HCT116 (cell line): ENCODE results near the gene RGS6. TPM values are rescaled to one million over a fixed set of nuclear protein-coding genes. Genes with fewer than 3 reads are reported as not detected.
"Not testable (repeated sequence)": the region's sequence is repeated elsewhere in the genome, so short reads cannot be mapped to it uniquely, and the experiment has no call there.

Experiments
- ATAC-seq: fragments of 200-7000 bp; cut with Tn5 transposase; 2 replicates; pipeline ENCODE4 v1.9.1; 2020; ENCODE audit warnings: mild to moderate bottlenecking, moderate library complexity
- BruUV-seq: library from RNA; stranded (reverse); fragments of 400-500 nt; replicated peaks from 2 replicates; lab custom pipeline; 2021; lab: Mats Ljungman, UMichigan
- CTCF ChIA-PET: fragments of 300-600 bp; sonication (Branson Sonifier 250); formaldehyde crosslinking; loops from one replicate; lab custom pipeline; 2021; ENCODE audit warnings: antibody characterized with exemption; lab: Charles Lee
- POLR2A ChIA-PET: fragments of 300-600, 350-600 bp; sonication (Branson Sonifier 250); formaldehyde crosslinking; loops from one replicate; lab custom pipeline; 2021; ENCODE audit warnings: antibody characterized with exemption; lab: Charles Lee
- RAD21 ChIA-PET, 2 experiments: fragments of 300-600 bp; sonication (Branson Sonifier 250); formaldehyde crosslinking; loops; one replicate each; lab custom pipeline; 2023; ENCODE audit warnings: low total read pairs in 2 of 2; ENCODE audit not compliant: uncharacterized antibody in 2 of 2, unreplicated experiment in 2 of 2, low non-redundant PET in 1 of 2; lab: Charles Lee
- DNase-seq: peaks from one replicate; pipeline ENCODE4 v3.0.0-alpha.2; 2010; ENCODE audit warnings: low read depth, low spot score
- H2AFZ ChIP-seq: fragments of 200-600 bp; shearing (Covaris generic), sonication (generic); 2 replicates; pipeline ENCODE4 v1.6.1; 2017; ENCODE audit warnings: low read depth, mixed run types, mixed read lengths, antibody characterized with exemption, low read length; ENCODE audit not compliant: poor library complexity, severe bottlenecking
- H3K27ac ChIP-seq: 2 replicates; pipeline ENCODE4 v1.5.1; 2012; ENCODE audit warnings: low read depth, low read length
- H3K27me3 ChIP-seq: fragments of 200-600 bp; sonication (generic); 2 replicates; pipeline ENCODE4 v1.6.1; 2016; ENCODE audit warnings: mixed run types, low read length, mixed read lengths; ENCODE audit not compliant: insufficient read depth
- H3K36me3 ChIP-seq, 2 experiments: fragments of 200-500 bp in 1 of 2; fragments of 200-600 bp in 1 of 2; sonication (Bioruptor generic) in 1 of 2; sonication (generic) in 1 of 2; 2 replicates each; pipeline versions ENCODE4 v1.5.1 to v1.6.1; 2014 to 2016; ENCODE audit warnings: low read length in 2 of 2, inconsistent platforms in 1 of 2, mixed read lengths in 1 of 2, mixed run types in 1 of 2; ENCODE audit not compliant: insufficient read depth in 2 of 2, control insufficient read depth in 1 of 2
- H3K4me1 ChIP-seq, 2 experiments: fragments of 200-600 bp in 1 of 2; sonication (generic) in 1 of 2; 2 replicates each; pipeline versions ENCODE4 v1.5.1 to v1.6.1; 2012 to 2017; ENCODE audit warnings: low read length in 2 of 2, inconsistent platforms in 1 of 2, mild to moderate bottlenecking in 1 of 2, mixed read lengths in 1 of 2, mixed run types in 1 of 2, moderate library complexity in 1 of 2; ENCODE audit not compliant: insufficient read depth in 2 of 2, control insufficient read depth in 1 of 2
- H3K4me2 ChIP-seq: fragments of 200-600 bp; sonication (generic); 2 replicates; pipeline ENCODE4 v1.6.1; 2017; ENCODE audit warnings: mixed run types, low read length, mixed read lengths
- H3K4me3 ChIP-seq, 2 experiments: fragments of 200-600 bp in 1 of 2; sonication (generic) in 1 of 2; replicated peaks in 1 of 2; 2 replicates each; pipeline ENCODE4 v1.5.1; 2011 to 2016; ENCODE audit warnings: low read length in 2 of 2, control low read depth in 1 of 2, low read depth in 1 of 2, mild to moderate bottlenecking in 1 of 2, mixed read lengths in 1 of 2, mixed run types in 1 of 2
- H3K79me2 ChIP-seq: fragments of 200-600 bp; sonication (generic); 2 replicates; pipeline ENCODE4 v1.6.1; 2017; ENCODE audit warnings: mild to moderate bottlenecking, mixed run types, low read length, moderate library complexity, mixed read lengths; ENCODE audit not compliant: insufficient read depth
- H3K9ac ChIP-seq: fragments of 200-600 bp; sonication (generic); 2 replicates; pipeline ENCODE4 v1.6.1; 2016; ENCODE audit warnings: low read length, mixed read lengths
- H3K9me2 ChIP-seq: fragments of 200-600 bp; sonication (generic), shearing (Covaris generic); 2 replicates; pipeline ENCODE4 v1.6.1; 2017; ENCODE audit warnings: mixed run types, mild to moderate bottlenecking, moderate library complexity; ENCODE audit not compliant: insufficient read depth
- H3K9me3 ChIP-seq, 2 experiments: fragments of 200-500 bp in 1 of 2; fragments of 200-600 bp in 1 of 2; sonication (Bioruptor generic) in 1 of 2; sonication (generic) in 1 of 2; 2 replicates each; pipeline ENCODE4 v1.6.1; 2014 to 2017; ENCODE audit warnings: low read length in 2 of 2, mixed read lengths in 2 of 2, inconsistent platforms in 1 of 2, low read depth in 1 of 2, mild to moderate bottlenecking in 1 of 2, mixed run types in 1 of 2, moderate library complexity in 1 of 2; ENCODE audit not compliant: control insufficient read depth in 1 of 2, insufficient read depth in 1 of 2
- H4K20me1 ChIP-seq: fragments of 200-600 bp; sonication (generic), shearing (Covaris generic); 2 replicates; pipeline ENCODE4 v1.6.1; 2017; ENCODE audit warnings: mixed run types, mild to moderate bottlenecking, moderate library complexity; ENCODE audit not compliant: insufficient read depth
- intact Hi-C: fragments of 100-400 bp; cut with micrococcal nuclease; formaldehyde crosslinking; loops from 2 replicates; pipeline ENCODE4 v1.10.0; 2022
- total RNA-seq: library from RNA; stranded (reverse); gene quantifications from one replicate; pipeline ENCODE4 v1.2.1, GENCODE V29; 2021; ENCODE audit not compliant: unreplicated experiment

Gene RGS6
- total RNA-seq, 1 experiment from 2014 or later, result 4.7 TPM

DNA sequence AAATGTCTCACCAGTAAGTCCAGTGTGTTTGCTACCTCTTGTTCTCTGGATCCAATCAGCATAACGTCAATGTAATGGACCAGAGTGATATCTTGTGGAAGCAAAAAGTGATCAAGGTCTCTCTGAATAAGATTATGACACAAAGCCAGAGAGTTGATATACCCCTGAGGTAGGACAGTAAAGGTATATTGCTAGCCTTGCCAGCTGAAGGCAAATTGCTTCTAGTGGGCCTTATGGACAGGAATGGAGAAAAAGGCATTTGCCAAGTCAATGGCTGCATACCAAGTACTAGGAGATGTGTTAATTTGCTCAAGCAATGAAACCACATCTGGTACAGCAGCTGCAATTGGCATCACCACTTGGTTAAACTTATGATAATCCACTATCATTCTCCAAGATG lies 7.1 kb downstream of the RGS6 start:
- H3K9me2 ChIP-seq, H3K9me3 ChIP-seq, H3K79me2 ChIP-seq, H3K4me3 ChIP-seq, CTCF ChIA-PET, H2AFZ ChIP-seq, BruUV-seq, H3K27me3 ChIP-seq, H3K9ac ChIP-seq, DNase-seq, H3K4me2 ChIP-seq, H3K4me1 ChIP-seq, H3K36me3 ChIP-seq, RAD21 ChIA-PET, intact Hi-C loops, H4K20me1 ChIP-seq, H3K27ac ChIP-seq, POLR2A ChIA-PET, ATAC-seq: not testable (repeated sequence)

DNA sequence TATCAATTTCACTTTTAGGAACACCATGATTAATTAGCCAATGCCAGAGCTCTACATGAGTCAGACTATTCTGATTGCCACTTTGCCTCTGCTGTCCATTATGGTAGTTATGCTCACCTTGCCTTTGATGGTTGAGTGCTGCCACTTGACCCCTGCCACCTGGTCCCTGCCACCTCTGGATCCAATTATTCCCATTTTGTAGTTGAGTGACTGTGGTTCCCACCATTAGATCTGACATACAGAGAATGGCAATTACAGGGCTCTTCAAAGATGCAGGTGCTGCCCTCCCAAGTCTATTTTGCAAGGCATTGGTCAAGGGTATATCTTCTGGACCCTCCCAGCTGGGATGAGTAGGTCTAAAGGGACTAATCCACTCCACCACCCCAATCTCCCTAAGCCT lies 8.3 kb downstream of the RGS6 start:
- H3K4me1 ChIP-seq, CTCF ChIA-PET, H3K79me2 ChIP-seq, H3K9ac ChIP-seq, BruUV-seq, RAD21 ChIA-PET, intact Hi-C loops, POLR2A ChIA-PET, H4K20me1 ChIP-seq, DNase-seq, H3K9me3 ChIP-seq, H3K9me2 ChIP-seq, H3K27ac ChIP-seq, H2AFZ ChIP-seq, H3K27me3 ChIP-seq, H3K4me3 ChIP-seq, H3K36me3 ChIP-seq, ATAC-seq, H3K4me2 ChIP-seq: not testable (repeated sequence)

DNA sequence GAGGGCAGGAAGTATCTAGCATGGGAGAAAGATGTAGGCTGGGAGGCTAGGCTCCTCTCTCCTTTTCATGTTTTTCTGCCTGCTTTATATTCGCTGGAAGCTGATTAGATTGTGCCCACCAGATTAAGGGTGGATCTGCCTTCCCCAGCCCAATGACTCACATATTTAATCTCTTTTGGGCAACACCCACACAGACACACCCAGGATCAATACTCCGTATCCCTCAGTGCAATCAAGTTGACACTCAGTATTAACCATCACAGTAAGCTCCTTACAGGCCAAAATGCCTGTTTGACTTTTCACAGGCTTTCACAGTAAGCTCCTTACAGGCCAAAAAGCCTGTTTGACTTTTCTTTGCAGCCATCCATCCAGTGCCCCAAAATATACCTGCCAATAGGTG lies 9.4 kb downstream of the RGS6 start:
- H4K20me1 ChIP-seq, H3K4me1 ChIP-seq, H3K4me2 ChIP-seq, BruUV-seq, DNase-seq, H3K36me3 ChIP-seq, H3K27ac ChIP-seq, intact Hi-C loops, H3K27me3 ChIP-seq, H3K4me3 ChIP-seq, CTCF ChIA-PET, H3K9me2 ChIP-seq, H3K9ac ChIP-seq, H2AFZ ChIP-seq, POLR2A ChIA-PET, RAD21 ChIA-PET, ATAC-seq, H3K79me2 ChIP-seq, H3K9me3 ChIP-seq: not testable (repeated sequence)
